Uterus (tissue), 2 donors: ENCODE measurements around the gene GPR183.

Experiments
- POLR2A ChIP-seq, 2 donors: fragments of 450-650 bp; IDR thresholded peaks; one replicate each; pipeline ENCODE4 v1.6.1; 2016; ENCODE audit warnings: antibody characterized with exemption in 2 of 2, mild to moderate bottlenecking in 1 of 2, moderate library complexity in 1 of 2
- TF ChIP-seq, protein P1 (sequence below), 4 experiments: fragments of 200-600 bp in 2 of 4; fragments of 450-650 bp in 2 of 4; sonication (generic) in 2 of 4; IDR thresholded peaks; one replicate each; pipeline ENCODE4 v1.5.1; 2016 to 2019; ENCODE audit warnings: antibody characterized with exemption in 4 of 4, mild to moderate bottlenecking in 2 of 4, moderate library complexity in 1 of 4

GRCh38 chr13:99301056-99301838, 6.0 kb downstream of the GPR183 start:
- no peak for TF ChIP-seq POLR2A (IDR thresholded peaks at IDR 0.05)
- TF ChIP-seq, protein P1, sequence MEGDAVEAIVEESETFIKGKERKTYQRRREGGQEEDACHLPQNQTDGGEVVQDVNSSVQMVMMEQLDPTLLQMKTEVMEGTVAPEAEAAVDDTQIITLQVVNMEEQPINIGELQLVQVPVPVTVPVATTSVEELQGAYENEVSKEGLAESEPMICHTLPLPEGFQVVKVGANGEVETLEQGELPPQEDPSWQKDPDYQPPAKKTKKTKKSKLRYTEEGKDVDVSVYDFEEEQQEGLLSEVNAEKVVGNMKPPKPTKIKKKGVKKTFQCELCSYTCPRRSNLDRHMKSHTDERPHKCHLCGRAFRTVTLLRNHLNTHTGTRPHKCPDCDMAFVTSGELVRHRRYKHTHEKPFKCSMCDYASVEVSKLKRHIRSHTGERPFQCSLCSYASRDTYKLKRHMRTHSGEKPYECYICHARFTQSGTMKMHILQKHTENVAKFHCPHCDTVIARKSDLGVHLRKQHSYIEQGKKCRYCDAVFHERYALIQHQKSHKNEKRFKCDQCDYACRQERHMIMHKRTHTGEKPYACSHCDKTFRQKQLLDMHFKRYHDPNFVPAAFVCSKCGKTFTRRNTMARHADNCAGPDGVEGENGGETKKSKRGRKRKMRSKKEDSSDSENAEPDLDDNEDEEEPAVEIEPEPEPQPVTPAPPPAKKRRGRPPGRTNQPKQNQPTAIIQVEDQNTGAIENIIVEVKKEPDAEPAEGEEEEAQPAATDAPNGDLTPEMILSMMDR (IDR thresholded peaks at IDR 0.05), result no peak
